ENCODE measurements around the gene SPCS1.

SPCS1 gene

GRCh38 chr3:52685285-52685708 is 20.6 kb upstream of the SPCS1 start:
- H3K4me3 ChIP-seq (ENCODE audit: low read depth, low read length), result peak overlapping the region; percentile 96
- no peak for TF ChIP-seq CTCF (IDR thresholded peaks at IDR 0.05; ENCODE audit: borderline replicate concordance, insufficient read depth, low read depth, low read length)

GRCh38 chr3:52685709-52686691 is 19.9 kb upstream of the SPCS1 start, which contains the start of the genes GNL3 and PBRM1:
TSS of gene GNL3 (plus strand) at chr3:52686032. CDS start at chr3:52686093, 61 bp downstream.
TSS of gene PBRM1 (minus strand) at chr3:52685913.
- H3K4me3 ChIP-seq (ENCODE audit: low read depth, low read length), result peak within 1 kb of the TSS; percentile 96
- no peak for TF ChIP-seq CTCF (IDR thresholded peaks at IDR 0.05; ENCODE audit: borderline replicate concordance, insufficient read depth, low read depth, low read length)

- H3K4me3 ChIP-seq (ENCODE audit: low read depth, low read length), result no peak overlapping the region
- no peak for TF ChIP-seq CTCF (IDR thresholded peaks at IDR 0.05; ENCODE audit: borderline replicate concordance, insufficient read depth, low read depth, low read length)
Measured at GRCh38 chr3:52688266-52688665, 17.6 kb upstream of the SPCS1 start.

- no peak overlapping the region for H3K4me3 ChIP-seq (ENCODE audit: low read depth, low read length)
- no peak for TF ChIP-seq CTCF (IDR thresholded peaks at IDR 0.05; ENCODE audit: borderline replicate concordance, insufficient read depth, low read depth, low read length)
Measured at GRCh38 chr3:52689151-52689550, 16.8 kb upstream of the SPCS1 start.

- H3K4me3 ChIP-seq (ENCODE audit: low read depth, low read length), result no peak overlapping the region
- TF ChIP-seq CTCF (IDR thresholded peaks at IDR 0.05; ENCODE audit: borderline replicate concordance, insufficient read depth, low read depth, low read length), result no peak
Measured at GRCh38 chr3:52690560-52690959, 15.3 kb upstream of the SPCS1 start.

- TF ChIP-seq CTCF (IDR thresholded peaks at IDR 0.05; ENCODE audit: borderline replicate concordance, insufficient read depth, low read depth, low read length), result no peak
- H3K4me3 ChIP-seq (ENCODE audit: low read depth, low read length), result no peak overlapping the region
Measured at GRCh38 chr3:52693071-52693470, 12.8 kb upstream of the SPCS1 start.
